ENCODE results near the gene CNTN1.
"Not testable (repeated sequence)": the region's sequence is repeated elsewhere in the genome, so short reads cannot be mapped to it uniquely, and the experiment has no call there.

CNTN1 gene

GRCh38 chr12:41073633-41074472, 381.6 kb downstream of the CNTN1 start:
- TF ChIP-seq ZFX (IDR thresholded peaks at IDR 0.05): no peak
- TF ChIP-seq CTCF (conservative IDR thresholded peaks at IDR 0.05): no peak
- H3K27ac ChIP-seq: no peak overlapping the region

- TF ChIP-seq ZFX (IDR thresholded peaks at IDR 0.05): no peak
- TF ChIP-seq CTCF (conservative IDR thresholded peaks at IDR 0.05): no peak
- no peak overlapping the region for H3K27ac ChIP-seq
Measured at GRCh38 chr12:41074473-41074769, 382.2 kb downstream of the CNTN1 start.

GRCh38 chr12:41076114-41076513, 383.9 kb downstream of the CNTN1 start:
- TF ChIP-seq CTCF (conservative IDR thresholded peaks at IDR 0.05) (no peak), ZFX (IDR thresholded peaks at IDR 0.05) (no peak)
- no peak overlapping the region for H3K27ac ChIP-seq

- H3K27ac ChIP-seq: not testable (repeated sequence)
Measured at GRCh38 chr12:41081241-41081640, 389.0 kb downstream of the CNTN1 start.

- H3K27ac ChIP-seq: no peak overlapping the region
- TF ChIP-seq CTCF (conservative IDR thresholded peaks at IDR 0.05): no peak
- no peak for TF ChIP-seq ZFX (IDR thresholded peaks at IDR 0.05)
Measured at GRCh38 chr12:41089438-41089837, 397.2 kb downstream of the CNTN1 start.

GRCh38 chr12:41092115-41092514, 399.9 kb downstream of the CNTN1 start:
- no peak overlapping the region for H3K27ac ChIP-seq
- TF ChIP-seq ZFX (IDR thresholded peaks at IDR 0.05) (no peak), CTCF (conservative IDR thresholded peaks at IDR 0.05) (no peak)

GRCh38 chr12:41096797-41097196, 404.6 kb downstream of the CNTN1 start:
- no peak overlapping the region for H3K27ac ChIP-seq
- TF ChIP-seq ZFX (IDR thresholded peaks at IDR 0.05) (no peak), CTCF (conservative IDR thresholded peaks at IDR 0.05) (no peak)

- no peak overlapping the region for H3K27ac ChIP-seq
- TF ChIP-seq CTCF (conservative IDR thresholded peaks at IDR 0.05) (no peak), ZFX (IDR thresholded peaks at IDR 0.05) (no peak)
Measured at GRCh38 chr12:41100572-41100971, 408.3 kb downstream of the CNTN1 start.
